C4-2B (cell line): ENCODE measurements around the gene ZNF672.
"Not testable (repeated sequence)": the region's sequence is repeated elsewhere in the genome, so short reads cannot be mapped to it uniquely, and the experiment has no call there.

Experiments used
- H3K27ac ChIP-seq: fragments of 450-650 bp; 2 replicates; pipeline ENCODE4 v1.5.1; 2017
- ZFX ChIP-seq: fragments of 450-650 bp; IDR thresholded peaks from 2 replicates; pipeline ENCODE4 v1.6.1; 2017
- TF ChIP-seq, protein P1 (sequence below): fragments of 450-650 bp; conservative IDR thresholded peaks from 2 replicates; pipeline ENCODE4 v1.5.1; 2017; ENCODE audit warnings: mild to moderate bottlenecking

ZNF672 gene

GRCh38 chr1:248837781-248838356, at the start of gene ZNF672:
Gene ZNF672 (plus strand): TSS chr1:248838224. CDS start chr1:248847275, 9,051 bp downstream.
- H3K27ac ChIP-seq: peak within 1 kb of the TSS; percentile 98
- no peak for TF ChIP-seq ZFX
- TF ChIP-seq, protein P1, sequence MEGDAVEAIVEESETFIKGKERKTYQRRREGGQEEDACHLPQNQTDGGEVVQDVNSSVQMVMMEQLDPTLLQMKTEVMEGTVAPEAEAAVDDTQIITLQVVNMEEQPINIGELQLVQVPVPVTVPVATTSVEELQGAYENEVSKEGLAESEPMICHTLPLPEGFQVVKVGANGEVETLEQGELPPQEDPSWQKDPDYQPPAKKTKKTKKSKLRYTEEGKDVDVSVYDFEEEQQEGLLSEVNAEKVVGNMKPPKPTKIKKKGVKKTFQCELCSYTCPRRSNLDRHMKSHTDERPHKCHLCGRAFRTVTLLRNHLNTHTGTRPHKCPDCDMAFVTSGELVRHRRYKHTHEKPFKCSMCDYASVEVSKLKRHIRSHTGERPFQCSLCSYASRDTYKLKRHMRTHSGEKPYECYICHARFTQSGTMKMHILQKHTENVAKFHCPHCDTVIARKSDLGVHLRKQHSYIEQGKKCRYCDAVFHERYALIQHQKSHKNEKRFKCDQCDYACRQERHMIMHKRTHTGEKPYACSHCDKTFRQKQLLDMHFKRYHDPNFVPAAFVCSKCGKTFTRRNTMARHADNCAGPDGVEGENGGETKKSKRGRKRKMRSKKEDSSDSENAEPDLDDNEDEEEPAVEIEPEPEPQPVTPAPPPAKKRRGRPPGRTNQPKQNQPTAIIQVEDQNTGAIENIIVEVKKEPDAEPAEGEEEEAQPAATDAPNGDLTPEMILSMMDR: no peak

DNA sequence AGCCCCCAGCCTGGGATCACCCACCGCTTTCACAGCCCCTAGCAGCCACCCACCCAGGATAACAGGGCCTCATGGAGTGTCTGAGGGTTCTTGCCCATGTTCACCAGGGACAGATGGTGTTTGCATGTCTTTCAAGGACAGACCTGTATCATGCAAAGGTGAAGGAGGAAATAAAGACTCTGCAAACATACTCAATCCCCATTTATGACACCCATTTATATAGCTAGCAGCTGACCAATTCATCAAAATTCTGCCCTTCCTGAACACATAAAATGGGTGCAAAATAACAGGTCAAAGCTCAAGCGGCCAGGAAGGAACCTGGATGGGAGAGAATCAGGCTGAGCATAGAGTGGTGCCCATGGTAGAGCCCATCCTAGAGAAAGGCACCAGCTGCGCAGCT, 49.7 kb upstream of the ZNF672 start:
- H3K27ac ChIP-seq: no peak overlapping the region
- TF ChIP-seq, protein P1: no peak
- TF ChIP-seq ZFX: no peak

GRCh38 chr1:248789337-248789736, 48.7 kb upstream of the ZNF672 start:
- not testable (repeated sequence) for H3K27ac ChIP-seq

DNA sequence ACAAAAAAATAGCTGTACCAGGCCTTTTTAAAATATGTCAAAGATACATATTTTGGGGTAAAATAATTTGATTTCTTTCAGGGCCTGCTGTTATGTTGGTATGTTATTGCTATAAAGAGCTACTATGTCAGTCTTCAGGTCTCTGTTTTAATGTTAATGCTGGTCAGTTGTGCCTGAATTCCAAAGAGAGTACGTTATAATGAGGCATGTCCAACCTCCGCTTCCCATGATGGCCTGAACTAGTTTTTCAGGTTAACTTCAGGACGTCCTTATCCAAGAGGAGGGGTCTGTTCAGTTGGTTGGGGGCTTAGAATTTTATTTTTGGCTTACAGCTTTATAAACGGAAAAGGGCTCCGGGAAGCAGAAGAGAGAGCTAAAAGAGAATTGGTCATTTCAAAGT, 47.6 kb upstream of the ZNF672 start:
- TF ChIP-seq, protein P1: no peak
- TF ChIP-seq ZFX: no peak

GRCh38 chr1:248791010-248791409, 47.0 kb upstream of the ZNF672 start:
- no peak overlapping the region for H3K27ac ChIP-seq
- TF ChIP-seq ZFX: no peak
- TF ChIP-seq, protein P1: no peak

More for the DNA sequence above, 47.6 kb upstream of the ZNF672 start:
- H3K27ac ChIP-seq: no peak overlapping the region

- TF ChIP-seq ZFX: no peak
- TF ChIP-seq, protein P1: no peak
- H3K27ac ChIP-seq: no peak overlapping the region
Measured at GRCh38 chr1:248792342-248792741, 45.7 kb upstream of the ZNF672 start.

GRCh38 chr1:248793592-248793991, 44.4 kb upstream of the ZNF672 start:
- H3K27ac ChIP-seq: no peak overlapping the region
- TF ChIP-seq ZFX: no peak
- TF ChIP-seq, protein P1: no peak

GRCh38 chr1:248794663-248795062, 43.4 kb upstream of the ZNF672 start:
- H3K27ac ChIP-seq: not testable (repeated sequence)
